NCI-H1105 treated with DMSO at 0.1 percent for 48 hours (cell line): ENCODE measurements around the gene IRS1.

Experiments
- DNase-seq: peaks from one replicate; lab custom pipeline; 2025; lab: John Stamatoyannopoulos, UW

IRS1 gene

GRCh38 chr2:226690461-226691024 lies 109.1 kb downstream of the IRS1 start:
- peak; percentile 2 for DNase-seq

GRCh38 chr2:226687641-226688253 lies 111.9 kb downstream of the IRS1 start:
- peak; percentile 27 for DNase-seq

GRCh38 chr2:226684563-226684959 lies 115.1 kb downstream of the IRS1 start:
- no peak for DNase-seq

- DNase-seq, result no peak
These were observed 115.6 kb downstream of the IRS1 start for GRCh38 chr2:226683944-226684562.

GRCh38 chr2:226683196-226683595 lies 116.4 kb downstream of the IRS1 start:
- DNase-seq, result no peak
